Keratinocyte (primary cell): ENCODE measurements around the gene SH3BP5. TPM values are rescaled to one million over a fixed set of nuclear protein-coding genes. Genes with fewer than 3 reads are reported as not detected.

ENCODE experiments used
- DNase-seq: peaks from one replicate; pipeline ENCODE4 v3.0.0-alpha.2; 2011; ENCODE audit warnings: low read depth, missing footprints, low spot score
- FAIRE-seq: peaks from 2 replicates; lab custom pipeline; 2011; peaks lifted over from hg19 to GRCh38; lab: Jason Lieb, UNC
- H2AFZ ChIP-seq: 2 replicates; pipeline ENCODE4 v1.6.0; 2012; ENCODE audit warnings: low read length, control low read depth, inconsistent platforms; ENCODE audit not compliant: control insufficient read depth
- H3K27ac ChIP-seq: 2 replicates; pipeline ENCODE4 v1.5.1; 2011; ENCODE audit warnings: low read length; ENCODE audit not compliant: control insufficient read depth, insufficient read depth
- H3K27me3 ChIP-seq: 3 replicates; pipeline ENCODE4 v1.6.0; 2011; ENCODE audit warnings: low read length; ENCODE audit not compliant: control insufficient read depth, insufficient read depth; ENCODE audit errors: extremely low read depth
- H3K36me3 ChIP-seq, 2 experiments: 2 replicates in 1 of 2; 3 replicates in 1 of 2; pipeline ENCODE4 v1.5.1; 2011; ENCODE audit warnings: low read length in 2 of 2, mild to moderate bottlenecking in 1 of 2; ENCODE audit not compliant: control insufficient read depth in 2 of 2, insufficient read depth in 2 of 2; ENCODE audit errors: extremely low read depth in 1 of 2
- H3K4me1 ChIP-seq: 3 replicates; pipeline ENCODE4 v1.5.1; 2011; ENCODE audit warnings: low read length; ENCODE audit not compliant: control insufficient read depth, insufficient read depth; ENCODE audit errors: extremely low read depth
- H3K4me2 ChIP-seq: 3 replicates; pipeline ENCODE4 v1.6.0; 2011; ENCODE audit warnings: low read depth, low read length; ENCODE audit not compliant: control insufficient read depth, insufficient read depth; ENCODE audit errors: extremely low read depth
- H3K4me3 ChIP-seq, 3 experiments: fragments of 200-600 bp in 1 of 3; sonication (generic) in 1 of 3; 2 replicates in 2 of 3; 3 replicates in 1 of 3; pipeline ENCODE4 v1.5.1; 2011 to 2016; ENCODE audit warnings: low read length in 3 of 3, mild to moderate bottlenecking in 3 of 3, control low read depth in 2 of 3, inconsistent platforms in 1 of 3, low read depth in 1 of 3, mixed read lengths in 1 of 3, mixed run types in 1 of 3, moderate library complexity in 1 of 3; ENCODE audit not compliant: control insufficient read depth in 2 of 3, insufficient read depth in 2 of 3; ENCODE audit errors: extremely low read depth in 1 of 3
- H3K79me2 ChIP-seq: 2 replicates; pipeline ENCODE4 v1.6.0; 2012; ENCODE audit warnings: low read length; ENCODE audit not compliant: control insufficient read depth, insufficient read depth
- H3K9ac ChIP-seq: 3 replicates; pipeline ENCODE4 v1.6.0; 2011; ENCODE audit warnings: low read length; ENCODE audit not compliant: control insufficient read depth, insufficient read depth; ENCODE audit errors: extremely low read depth
- H3K9me1 ChIP-seq: 3 replicates; pipeline ENCODE4 v1.6.0; 2011; ENCODE audit warnings: low read length; ENCODE audit not compliant: control insufficient read depth, insufficient read depth; ENCODE audit errors: extremely low read depth
- H3K9me3 ChIP-seq: 2 replicates; pipeline ENCODE4 v1.5.1; 2012; ENCODE audit warnings: low read depth, low read length; ENCODE audit not compliant: control insufficient read depth
- H4K20me1 ChIP-seq: 3 replicates; pipeline ENCODE4 v1.6.0; 2011; ENCODE audit warnings: low read length; ENCODE audit not compliant: control insufficient read depth, insufficient read depth; ENCODE audit errors: extremely low read depth
- EZH2 ChIP-seq: IDR thresholded peaks from one replicate; pipeline ENCODE4 v1.6.1; 2012; ENCODE audit warnings: inconsistent platforms, mild to moderate bottlenecking, low read length, moderate library complexity
- dilution Hi-C: fragments of 300-500 bp; cut with MboI; formaldehyde crosslinking; loops from one replicate; pipeline ENCODE4 v1.7.0; 2020; ENCODE audit warnings: low sequenced_read_pairs; ENCODE audit not compliant: extremely low pct_ligation_motif_present
- polyA plus RNA-seq, 5 experiments: library from polyadenylated mRNA; depleted of rRNA in 3 of 5; stranded (reverse) in 3 of 5; stranded (forward) in 1 of 5; unstranded in 1 of 5; fragments of >200 nt; gene quantifications; 1 replicate in 1 of 5; 2 replicates in 3 of 5; 3 replicates in 1 of 5; pipeline versions ENCODE4 v1.2.1 to v1.2.3, GENCODE V29; 2011 to 2012; ENCODE audit warnings: missing spikeins in 2 of 5, low read depth in 1 of 5, low replicate concordance in 1 of 5
- TF ChIP-seq, protein P1 (sequence below), 3 experiments: IDR thresholded peaks in 1 of 3; conservative IDR thresholded peaks in 1 of 3; optimal IDR thresholded peaks in 1 of 3; 2 replicates in 2 of 3; 3 replicates in 1 of 3; pipeline versions ENCODE3 to v1.5.1; 2011; ENCODE audit warnings: low read length in 3 of 3, mild to moderate bottlenecking in 3 of 3, moderate library complexity in 2 of 3, control low read depth in 1 of 3, inconsistent platforms in 1 of 3; ENCODE audit not compliant: insufficient read depth in 2 of 3; ENCODE audit errors: extremely low read depth in 1 of 3

Gene SH3BP5
- polyA plus RNA-seq, 1 donor (not counting 4 experiments of a cell fraction or from before 2014, with no cell fraction given): 13.4 TPM

GRCh38 chr3:15221574-15222217 lies 110.7 kb downstream of the SH3BP5 start:
- no peaks in the 10 kb centered on the region for H3K27me3 ChIP-seq
- dilution Hi-C loops: no loop called here
- H3K4me1 ChIP-seq: peaks cover 5% of the 10 kb centered on the region
- H3K79me2 ChIP-seq: no peaks in the 10 kb centered on the region
- no peaks in the 10 kb centered on the region for H4K20me1 ChIP-seq
- no peak for FAIRE-seq
- H3K36me3 ChIP-seq: peaks cover 14 to 21% of the 10 kb centered on the region in 2 experiments
- no peak for DNase-seq
- TF ChIP-seq, protein P1, sequence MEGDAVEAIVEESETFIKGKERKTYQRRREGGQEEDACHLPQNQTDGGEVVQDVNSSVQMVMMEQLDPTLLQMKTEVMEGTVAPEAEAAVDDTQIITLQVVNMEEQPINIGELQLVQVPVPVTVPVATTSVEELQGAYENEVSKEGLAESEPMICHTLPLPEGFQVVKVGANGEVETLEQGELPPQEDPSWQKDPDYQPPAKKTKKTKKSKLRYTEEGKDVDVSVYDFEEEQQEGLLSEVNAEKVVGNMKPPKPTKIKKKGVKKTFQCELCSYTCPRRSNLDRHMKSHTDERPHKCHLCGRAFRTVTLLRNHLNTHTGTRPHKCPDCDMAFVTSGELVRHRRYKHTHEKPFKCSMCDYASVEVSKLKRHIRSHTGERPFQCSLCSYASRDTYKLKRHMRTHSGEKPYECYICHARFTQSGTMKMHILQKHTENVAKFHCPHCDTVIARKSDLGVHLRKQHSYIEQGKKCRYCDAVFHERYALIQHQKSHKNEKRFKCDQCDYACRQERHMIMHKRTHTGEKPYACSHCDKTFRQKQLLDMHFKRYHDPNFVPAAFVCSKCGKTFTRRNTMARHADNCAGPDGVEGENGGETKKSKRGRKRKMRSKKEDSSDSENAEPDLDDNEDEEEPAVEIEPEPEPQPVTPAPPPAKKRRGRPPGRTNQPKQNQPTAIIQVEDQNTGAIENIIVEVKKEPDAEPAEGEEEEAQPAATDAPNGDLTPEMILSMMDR (optimal IDR thresholded peaks at IDR 0.05 in 1 of 3, IDR thresholded peaks at IDR 0.05 in 1 of 3, conservative IDR thresholded peaks at IDR 0.05 in 1 of 3; ENCODE audit: extremely low read depth in 1 of 3, insufficient read depth in 2 of 3, low read length in 3 of 3): no peak
- no peak for TF ChIP-seq EZH2
- no peak overlapping the region for H3K4me3 ChIP-seq
- no peak overlapping the region for H2AFZ ChIP-seq
- H3K9me1 ChIP-seq: no peaks in the 10 kb centered on the region
- H3K27ac ChIP-seq: no peak overlapping the region
- H3K4me2 ChIP-seq: no peak overlapping the region
- H3K9ac ChIP-seq: no peak overlapping the region
- no peaks in the 10 kb centered on the region for H3K9me3 ChIP-seq

- no peaks in the 10 kb centered on the region for H3K9me1 ChIP-seq
- H3K9ac ChIP-seq: no peak overlapping the region
- no peak overlapping the region for H2AFZ ChIP-seq
- H3K4me1 ChIP-seq: peaks cover 5% of the 10 kb centered on the region
- no peaks in the 10 kb centered on the region for H4K20me1 ChIP-seq
- peaks cover 14 to 21% of the 10 kb centered on the region in 2 experiments for H3K36me3 ChIP-seq
- H3K4me3 ChIP-seq: no peak overlapping the region
- no peak overlapping the region for H3K27ac ChIP-seq
- DNase-seq (no peak), FAIRE-seq (no peak)
- H3K4me2 ChIP-seq: no peak overlapping the region
- dilution Hi-C loops: no loop called here
- H3K9me3 ChIP-seq: no peaks in the 10 kb centered on the region
- no peak for TF ChIP-seq EZH2
- TF ChIP-seq, protein P1 (optimal IDR thresholded peaks at IDR 0.05 in 1 of 3, IDR thresholded peaks at IDR 0.05 in 1 of 3, conservative IDR thresholded peaks at IDR 0.05 in 1 of 3; ENCODE audit: extremely low read depth in 1 of 3, insufficient read depth in 2 of 3, low read length in 3 of 3): no peak
- H3K79me2 ChIP-seq: no peaks in the 10 kb centered on the region
- no peaks in the 10 kb centered on the region for H3K27me3 ChIP-seq
These were observed 111.7 kb downstream of the SH3BP5 start for GRCh38 chr3:15220661-15221060.
